Uterus (tissue), 2 donors: Measurements from ENCODE around the gene TTC9C.

Experiments used
- POLR2A ChIP-seq, 2 donors: fragments of 450-650 bp; IDR thresholded peaks; one replicate each; pipeline ENCODE4 v1.6.1; 2016; ENCODE audit warnings: antibody characterized with exemption in 2 of 2, mild to moderate bottlenecking in 1 of 2, moderate library complexity in 1 of 2
- TF ChIP-seq, protein P1 (sequence below), 4 experiments: fragments of 200-600 bp in 2 of 4; fragments of 450-650 bp in 2 of 4; sonication (generic) in 2 of 4; IDR thresholded peaks; one replicate each; pipeline ENCODE4 v1.5.1; 2016 to 2019; ENCODE audit warnings: antibody characterized with exemption in 4 of 4, mild to moderate bottlenecking in 2 of 4, moderate library complexity in 1 of 4

DNA sequence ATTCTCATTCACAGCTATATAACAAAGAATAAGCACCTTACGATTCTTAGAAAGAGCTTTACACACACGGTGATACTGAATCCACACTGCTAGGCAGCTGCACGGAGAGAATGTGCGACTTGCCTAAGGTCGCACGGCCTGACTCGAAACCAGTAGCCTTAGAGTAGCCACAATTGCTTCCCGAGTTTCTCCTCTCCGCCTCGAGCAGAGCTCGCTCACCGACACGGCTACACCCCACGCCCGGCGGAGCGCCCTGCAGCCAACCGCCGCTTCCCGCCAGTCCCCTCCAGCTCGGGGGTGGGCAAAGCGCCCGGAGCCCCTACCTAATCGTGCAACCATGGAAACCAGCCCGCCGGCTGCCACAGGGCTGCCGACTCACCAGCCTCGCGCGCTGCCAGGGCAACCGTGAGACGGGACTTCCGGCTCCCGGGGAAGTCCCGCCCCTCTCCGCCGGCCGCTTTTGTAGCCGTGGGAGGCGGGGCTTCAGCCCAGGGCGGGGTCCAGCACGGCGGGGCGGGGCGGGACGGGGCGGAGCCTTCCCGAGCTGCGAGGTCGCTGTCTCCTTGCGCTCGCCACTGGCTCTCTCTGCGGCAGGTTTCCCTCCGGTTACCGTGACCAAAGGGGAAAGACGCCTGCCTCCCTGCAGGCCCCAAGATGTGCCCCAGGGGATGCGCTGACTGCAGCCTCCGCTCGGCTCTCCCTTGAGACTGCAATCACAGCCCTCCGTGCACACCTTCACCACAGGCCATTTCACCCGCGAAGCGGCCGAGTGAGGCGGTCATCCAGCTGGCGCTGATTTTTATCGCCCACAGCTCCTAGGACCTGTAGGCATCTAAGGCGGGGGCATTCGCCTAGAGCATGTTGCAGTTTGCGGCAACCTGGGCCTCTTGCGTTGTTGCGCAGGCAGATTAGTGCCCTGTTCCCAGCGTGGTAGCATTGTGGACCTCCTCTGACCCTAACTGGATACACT is 22.1 kb upstream of the TTC9C start:
- TF ChIP-seq POLR2A (IDR thresholded peaks at IDR 0.05), result peak in 1 of 2 donors; percentile 57
- TF ChIP-seq, protein P1, sequence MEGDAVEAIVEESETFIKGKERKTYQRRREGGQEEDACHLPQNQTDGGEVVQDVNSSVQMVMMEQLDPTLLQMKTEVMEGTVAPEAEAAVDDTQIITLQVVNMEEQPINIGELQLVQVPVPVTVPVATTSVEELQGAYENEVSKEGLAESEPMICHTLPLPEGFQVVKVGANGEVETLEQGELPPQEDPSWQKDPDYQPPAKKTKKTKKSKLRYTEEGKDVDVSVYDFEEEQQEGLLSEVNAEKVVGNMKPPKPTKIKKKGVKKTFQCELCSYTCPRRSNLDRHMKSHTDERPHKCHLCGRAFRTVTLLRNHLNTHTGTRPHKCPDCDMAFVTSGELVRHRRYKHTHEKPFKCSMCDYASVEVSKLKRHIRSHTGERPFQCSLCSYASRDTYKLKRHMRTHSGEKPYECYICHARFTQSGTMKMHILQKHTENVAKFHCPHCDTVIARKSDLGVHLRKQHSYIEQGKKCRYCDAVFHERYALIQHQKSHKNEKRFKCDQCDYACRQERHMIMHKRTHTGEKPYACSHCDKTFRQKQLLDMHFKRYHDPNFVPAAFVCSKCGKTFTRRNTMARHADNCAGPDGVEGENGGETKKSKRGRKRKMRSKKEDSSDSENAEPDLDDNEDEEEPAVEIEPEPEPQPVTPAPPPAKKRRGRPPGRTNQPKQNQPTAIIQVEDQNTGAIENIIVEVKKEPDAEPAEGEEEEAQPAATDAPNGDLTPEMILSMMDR (IDR thresholded peaks at IDR 0.05), result no peak
